NCI-H128 (cell line): ENCODE results near the gene SUCLA2.
"Not testable (repeated sequence)": the region's sequence is repeated elsewhere in the genome, so short reads cannot be mapped to it uniquely, and the experiment has no call there.

Experiments used
- DNase-seq: peaks from one replicate; lab custom pipeline; 2025; ENCODE audit not compliant: unreplicated experiment; lab: John Stamatoyannopoulos, UW

SUCLA2 gene

GRCh38 chr13:48001114-48001881 is at the start of gene SUCLA2:
SUCLA2 (minus strand) TSS chr13:48001273; CDS start chr13:48001269, 4 bp downstream.
- DNase-seq = peak; percentile 62

GRCh38 chr13:48050550-48050949 is 49.5 kb upstream of the SUCLA2 start:
- DNase-seq = no peak

- no peak for DNase-seq
Observed at GRCh38 chr13:48043789-48044503, 42.9 kb upstream of the SUCLA2 start.

GRCh38 chr13:48042894-48043293 is 41.8 kb upstream of the SUCLA2 start:
- no peak for DNase-seq

DNA sequence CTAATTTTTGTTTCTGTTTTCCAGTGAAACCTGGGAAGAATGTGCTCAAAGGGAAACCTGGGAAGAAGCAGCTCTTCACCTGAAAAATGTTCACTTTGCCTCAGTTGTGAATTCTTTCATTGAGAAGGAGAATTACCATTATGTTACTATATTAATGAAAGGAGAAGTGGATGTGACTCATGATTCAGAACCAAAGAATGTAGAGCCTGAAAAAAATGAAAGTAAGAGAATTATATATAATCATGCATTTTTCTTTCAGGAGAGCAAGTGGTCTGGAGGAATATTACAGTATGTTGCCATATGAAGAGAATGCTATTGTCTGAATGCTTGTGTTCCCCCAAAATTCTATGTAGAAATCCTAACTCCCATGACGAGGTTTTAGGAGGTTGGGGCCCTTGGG is 39.8 kb upstream of the SUCLA2 start:
- no peak for DNase-seq

- no peak for DNase-seq
Observed at GRCh38 chr13:48040049-48040448, 39.0 kb upstream of the SUCLA2 start.

DNA sequence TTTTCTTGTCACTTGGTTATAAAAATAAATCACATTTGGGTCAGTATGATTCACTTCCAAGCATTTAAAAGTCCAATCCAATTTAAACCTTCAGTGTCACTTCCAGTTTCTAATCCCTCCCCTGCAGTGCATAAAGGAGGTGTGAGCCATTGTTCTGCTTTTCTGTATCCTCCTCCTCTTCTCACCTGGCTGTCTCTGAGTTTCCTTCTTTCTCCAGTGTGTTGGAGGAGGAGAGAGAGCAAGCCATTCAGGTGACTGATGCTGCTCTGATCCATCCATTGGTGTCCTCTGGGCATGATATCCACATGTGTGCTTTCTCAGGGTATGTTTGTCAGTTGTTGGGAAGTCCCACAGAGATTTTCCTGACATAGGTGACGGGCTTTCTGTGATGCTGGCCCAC is 37.7 kb upstream of the SUCLA2 start:
- no peak for DNase-seq

- DNase-seq = peak; percentile 93
Observed at GRCh38 chr13:48037346-48038173, 36.5 kb upstream of the SUCLA2 start, which contains the start of gene NUDT15. NUDT15 (plus strand) TSS chr13:48037726; CDS start chr13:48037747, 21 bp downstream.

GRCh38 chr13:48029859-48030258 is 28.8 kb upstream of the SUCLA2 start:
- no peak for DNase-seq

- no peak for DNase-seq
Observed at GRCh38 chr13:48028066-48028465, 27.0 kb upstream of the SUCLA2 start.

GRCh38 chr13:48019796-48020195 is 18.7 kb upstream of the SUCLA2 start:
- DNase-seq = no peak

GRCh38 chr13:48018637-48019036 is 17.6 kb upstream of the SUCLA2 start:
- DNase-seq = no peak

DNA sequence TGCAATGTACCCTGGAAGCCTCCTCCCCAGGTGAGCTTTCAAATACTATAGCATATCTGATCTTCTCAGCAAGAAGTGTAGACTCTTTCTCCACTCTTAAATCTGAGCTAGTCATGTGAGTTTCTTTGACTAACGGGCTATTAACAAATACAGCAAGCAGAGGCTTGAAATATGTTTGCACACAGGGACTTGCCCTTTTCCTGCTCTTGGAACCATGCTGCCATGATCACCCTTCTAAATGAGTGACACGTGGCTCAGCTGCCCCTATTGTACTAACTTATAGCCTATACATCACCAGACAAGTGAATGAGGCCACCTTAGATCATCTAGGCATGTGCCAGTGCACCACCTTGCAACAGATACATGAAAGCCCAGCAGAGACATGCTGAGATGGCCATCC is 13.3 kb upstream of the SUCLA2 start:
- DNase-seq = no peak

GRCh38 chr13:48012668-48013067 is 11.6 kb upstream of the SUCLA2 start:
- DNase-seq = no peak

DNA sequence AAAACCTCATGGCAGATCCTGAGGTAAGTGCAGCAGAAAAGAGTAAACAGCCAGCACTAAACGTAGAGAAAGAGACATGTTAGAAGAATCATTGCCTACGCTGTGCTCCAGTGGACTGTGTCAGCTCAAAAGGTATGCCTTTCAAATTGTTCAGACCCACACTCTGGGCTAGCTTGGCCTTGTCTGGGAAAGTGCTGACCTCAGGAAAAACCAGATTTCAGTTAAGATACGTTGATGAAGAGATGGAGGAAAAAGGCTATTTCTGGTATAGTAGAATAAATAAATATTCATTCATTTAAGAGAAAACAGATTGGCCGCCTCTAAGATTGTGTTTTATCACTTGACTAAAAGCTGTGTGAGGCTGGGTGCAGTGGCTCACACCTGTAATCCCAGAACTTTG is 9.6 kb upstream of the SUCLA2 start:
- no peak for DNase-seq

DNA sequence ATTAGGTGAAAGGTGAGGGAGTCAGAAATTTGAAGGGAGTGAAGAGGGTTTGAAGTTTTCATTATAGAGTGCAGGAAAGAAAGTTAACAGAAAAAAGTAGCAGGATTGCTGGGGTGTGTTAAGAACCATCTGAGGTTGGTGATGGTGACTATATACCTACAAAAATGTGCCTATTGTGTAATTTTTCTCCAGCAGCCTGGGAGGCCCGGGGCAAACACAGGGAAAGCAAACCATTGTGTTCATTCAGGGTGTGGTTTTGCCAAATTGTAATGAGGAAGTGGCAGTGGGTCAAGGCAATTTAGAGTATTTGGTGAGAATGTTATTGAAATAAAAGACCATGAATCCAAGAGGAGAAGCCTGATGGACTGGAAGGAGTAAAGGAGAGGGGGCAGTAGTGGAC is 8.2 kb upstream of the SUCLA2 start:
- DNase-seq = no peak

DNA sequence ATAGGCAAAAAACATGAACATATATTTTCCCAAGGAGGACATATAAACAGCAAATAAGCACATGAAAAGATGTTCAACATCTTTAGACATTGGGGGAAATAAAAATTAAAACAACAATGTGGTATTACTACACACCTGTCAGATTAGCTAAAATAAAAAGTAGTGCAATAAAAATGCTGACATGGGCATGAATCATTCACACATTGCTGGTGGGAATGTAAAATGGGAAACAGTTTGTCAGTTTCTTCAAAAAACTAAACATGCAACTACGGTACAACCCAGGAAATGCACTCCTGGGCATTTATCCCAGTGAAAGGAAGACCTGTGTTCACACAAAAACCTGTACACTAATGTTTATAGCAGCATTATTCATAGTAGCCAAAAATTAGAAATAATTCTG is 5.3 kb upstream of the SUCLA2 start:
- no peak for DNase-seq

- DNase-seq = no peak
Observed at GRCh38 chr13:48004201-48004600, 3.1 kb upstream of the SUCLA2 start.

DNA sequence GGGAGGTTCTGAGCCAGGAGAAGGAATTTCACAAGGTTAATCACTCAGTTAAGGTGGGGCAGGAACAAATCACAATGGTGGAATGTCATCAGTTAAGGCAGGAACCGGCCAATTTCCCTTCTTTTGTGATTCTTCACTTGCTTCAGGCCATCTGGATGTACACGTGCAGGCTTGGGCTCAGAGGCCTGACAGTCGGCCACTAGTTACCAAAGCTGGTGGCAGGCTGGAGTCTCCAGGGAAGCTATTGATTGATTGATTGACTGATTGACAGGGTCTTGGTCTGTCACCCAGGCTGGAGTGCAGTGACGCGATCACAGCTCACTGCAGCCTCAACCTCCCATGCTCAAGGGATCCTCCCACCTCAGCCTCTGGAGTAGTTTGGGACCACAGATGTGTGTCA is 926 bp upstream of the SUCLA2 start:
- DNase-seq = not testable (repeated sequence)

DNA sequence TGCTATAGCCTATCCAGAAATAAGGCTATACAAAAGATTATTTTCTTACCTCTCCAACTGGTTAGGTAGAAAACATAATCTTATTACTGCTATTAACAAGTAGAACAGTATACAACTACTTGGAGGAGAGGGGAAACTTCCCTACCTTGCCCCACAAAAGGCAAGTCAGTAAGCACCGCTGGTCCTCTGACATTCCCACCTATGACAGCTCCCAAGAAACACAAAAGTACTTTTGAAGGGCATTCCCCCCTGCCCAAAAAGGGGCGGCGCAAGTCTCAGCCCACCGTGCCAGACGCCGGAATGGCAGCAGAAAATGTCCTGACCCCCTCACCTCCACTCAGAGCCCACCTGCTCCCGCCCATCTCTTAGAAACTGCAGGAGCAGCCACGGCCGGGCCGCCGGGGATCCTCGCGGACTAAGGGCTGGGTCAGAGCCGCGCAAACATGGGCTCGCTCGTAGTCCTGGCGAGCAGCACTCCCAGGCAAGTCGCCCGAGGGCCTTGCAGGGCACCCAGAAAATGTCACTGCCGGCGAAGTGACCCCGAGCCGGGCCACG is 437 bp downstream of the SUCLA2 start:
- no peak for DNase-seq

DNA sequence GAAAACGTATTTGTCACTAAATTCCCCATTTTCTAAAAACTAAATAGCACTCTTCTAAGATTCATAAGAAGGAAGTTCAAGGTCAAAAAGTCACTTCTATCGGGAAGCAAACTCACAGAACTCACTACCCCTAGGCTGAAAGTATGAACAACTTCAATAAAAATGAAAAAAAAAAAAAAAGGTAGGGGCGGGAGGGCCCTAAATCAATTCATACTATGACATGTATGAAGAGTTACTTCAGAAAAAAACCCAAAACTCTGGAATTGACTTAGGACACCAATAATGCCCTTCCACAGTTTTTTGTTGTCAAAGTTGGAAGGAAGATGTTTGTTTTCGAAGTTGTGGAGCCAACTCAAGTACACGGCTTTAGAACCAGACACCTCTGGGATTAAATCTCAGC is 1.1 kb downstream of the SUCLA2 start:
- no peak for DNase-seq
